ENCODE data around the gene NELL2.

The NELL2 gene

GRCh38 chr12:44672042-44672441 lies 204.1 kb downstream of the NELL2 start:
- ChIA-PET CTCF (interaction anchor here (0.6 kb wide), 1 partner anchor 787 kb away, joined by 5 read pairs; no protein-coding TSS in a partner anchor), POLR2A (ENCODE audit: low non-redundant PET) (no interaction called here)
- TF ChIP-seq CTCF (conservative IDR thresholded peaks at IDR 0.05; ENCODE audit: low read depth), result no peak
- no peak overlapping the region for H3K27ac ChIP-seq
- DNase-seq (ENCODE audit: low spot score), result no peak

- no peak for DNase-seq (ENCODE audit: low spot score)
- no peak for TF ChIP-seq CTCF (conservative IDR thresholded peaks at IDR 0.05; ENCODE audit: low read depth)
- CTCF ChIA-PET, result interaction anchor here (0.5 kb wide), 1 partner anchor 294 kb away, joined by 3 read pairs; no protein-coding TSS in a partner anchor
- POLR2A ChIA-PET (ENCODE audit: low non-redundant PET), result no interaction called here
- H3K27ac ChIP-seq, result no peak overlapping the region
These were observed 207.7 kb downstream of the NELL2 start for GRCh38 chr12:44668443-44668842.

- ChIA-PET CTCF (no interaction called here), POLR2A (ENCODE audit: low non-redundant PET) (no interaction called here)
- DNase-seq (ENCODE audit: low spot score), result no peak
- no peak overlapping the region for H3K27ac ChIP-seq
- no peak for TF ChIP-seq CTCF (conservative IDR thresholded peaks at IDR 0.05; ENCODE audit: low read depth)
These were observed 208.7 kb downstream of the NELL2 start for GRCh38 chr12:44667461-44667860.

- DNase-seq (ENCODE audit: low spot score), result no peak
- no peak for TF ChIP-seq CTCF (conservative IDR thresholded peaks at IDR 0.05; ENCODE audit: low read depth)
- ChIA-PET POLR2A (ENCODE audit: low non-redundant PET) (no interaction called here), CTCF (no interaction called here)
- no peak overlapping the region for H3K27ac ChIP-seq
These were observed 212.8 kb downstream of the NELL2 start for GRCh38 chr12:44663291-44663690.

- CTCF ChIA-PET, result interaction anchor here (0.7 to 1.1 kb wide), 2 partner anchors 9 to 125 kb away, joined by 3 read pairs; no protein-coding TSS in a partner anchor
- no peak overlapping the region for H3K27ac ChIP-seq
- POLR2A ChIA-PET (ENCODE audit: low non-redundant PET), result no interaction called here
- DNase-seq (ENCODE audit: low spot score), result no peak
- no peak for TF ChIP-seq CTCF (conservative IDR thresholded peaks at IDR 0.05; ENCODE audit: low read depth)
These were observed 220.3 kb downstream of the NELL2 start for GRCh38 chr12:44655846-44656245.

GRCh38 chr12:44654646-44655639 lies 221.2 kb downstream of the NELL2 start:
- no peak overlapping the region for H3K27ac ChIP-seq
- DNase-seq (ENCODE audit: low spot score), result no peak
- no peak for TF ChIP-seq CTCF (conservative IDR thresholded peaks at IDR 0.05; ENCODE audit: low read depth)
- CTCF ChIA-PET, result interaction anchor here (0.7 to 1.1 kb wide), 3 partner anchors 10 to 126 kb away, joined by 3 read pairs; no protein-coding TSS in a partner anchor
- POLR2A ChIA-PET (ENCODE audit: low non-redundant PET), result no interaction called here
